ENCODE measurements around the gene HEMK1.

DNA sequence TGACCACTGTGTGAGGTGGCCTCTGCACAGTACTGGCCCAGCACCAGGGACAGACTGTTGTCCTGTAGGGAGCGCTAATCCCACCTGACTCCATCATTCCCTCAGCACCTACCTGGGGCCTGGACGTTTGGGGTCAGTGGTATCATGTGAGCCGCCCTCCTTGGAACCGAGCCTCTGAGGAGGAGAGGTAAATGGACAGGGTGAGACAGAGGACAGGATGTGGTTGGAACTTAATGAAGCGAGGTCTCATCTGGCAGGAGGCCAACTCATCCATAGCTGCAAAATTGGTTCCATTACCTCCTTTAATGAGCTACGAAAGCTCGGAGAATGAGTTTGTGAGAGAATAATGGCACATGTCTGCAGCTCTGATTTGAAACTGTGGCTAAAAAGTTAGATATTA lies 61.6 kb downstream of the HEMK1 start:
- no peak for TF ChIP-seq EZH2 (IDR thresholded peaks at IDR 0.05; ENCODE audit: borderline replicate concordance, low read depth, low read length, severe bottlenecking)
- TF ChIP-seq, protein P1, sequence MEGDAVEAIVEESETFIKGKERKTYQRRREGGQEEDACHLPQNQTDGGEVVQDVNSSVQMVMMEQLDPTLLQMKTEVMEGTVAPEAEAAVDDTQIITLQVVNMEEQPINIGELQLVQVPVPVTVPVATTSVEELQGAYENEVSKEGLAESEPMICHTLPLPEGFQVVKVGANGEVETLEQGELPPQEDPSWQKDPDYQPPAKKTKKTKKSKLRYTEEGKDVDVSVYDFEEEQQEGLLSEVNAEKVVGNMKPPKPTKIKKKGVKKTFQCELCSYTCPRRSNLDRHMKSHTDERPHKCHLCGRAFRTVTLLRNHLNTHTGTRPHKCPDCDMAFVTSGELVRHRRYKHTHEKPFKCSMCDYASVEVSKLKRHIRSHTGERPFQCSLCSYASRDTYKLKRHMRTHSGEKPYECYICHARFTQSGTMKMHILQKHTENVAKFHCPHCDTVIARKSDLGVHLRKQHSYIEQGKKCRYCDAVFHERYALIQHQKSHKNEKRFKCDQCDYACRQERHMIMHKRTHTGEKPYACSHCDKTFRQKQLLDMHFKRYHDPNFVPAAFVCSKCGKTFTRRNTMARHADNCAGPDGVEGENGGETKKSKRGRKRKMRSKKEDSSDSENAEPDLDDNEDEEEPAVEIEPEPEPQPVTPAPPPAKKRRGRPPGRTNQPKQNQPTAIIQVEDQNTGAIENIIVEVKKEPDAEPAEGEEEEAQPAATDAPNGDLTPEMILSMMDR (IDR thresholded peaks at IDR 0.05; ENCODE audit: extremely low read depth in 1 of 2, insufficient read depth in 1 of 2, low read depth in 1 of 2, low read length in 2 of 2) = no peak
- TF ChIP-seq POLR2AphosphoS5 (IDR thresholded peaks at IDR 0.05; ENCODE audit: insufficient read depth, low read depth, low read length) = no peak
- TF ChIP-seq GATA2 (IDR thresholded peaks at IDR 0.05; ENCODE audit: insufficient read depth, insufficient read length, low read depth, low read length) = no peak
- TF ChIP-seq, protein P2, sequence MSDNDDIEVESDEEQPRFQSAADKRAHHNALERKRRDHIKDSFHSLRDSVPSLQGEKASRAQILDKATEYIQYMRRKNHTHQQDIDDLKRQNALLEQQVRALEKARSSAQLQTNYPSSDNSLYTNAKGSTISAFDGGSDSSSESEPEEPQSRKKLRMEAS (IDR thresholded peaks at IDR 0.05; ENCODE audit: insufficient read depth, insufficient read length) = no peak
- no peak for TF ChIP-seq POLR2A (IDR thresholded peaks at IDR 0.05; ENCODE audit: low read depth, low read length)
- no peak for TF ChIP-seq FOS (IDR thresholded peaks at IDR 0.05; ENCODE audit: borderline replicate concordance, insufficient read depth, low read length)
- TF ChIP-seq JUN (IDR thresholded peaks at IDR 0.05; ENCODE audit: borderline replicate concordance, insufficient read depth, insufficient read length, low read depth) = no peak
- no peak for TF ChIP-seq MYC (IDR thresholded peaks at IDR 0.05; ENCODE audit: low read depth, low read length)
